Trophoblast cell (in vitro differentiated cells and primary cell): ENCODE data around the gene COX18. TPM values are rescaled to one million over a fixed set of nuclear protein-coding genes. Genes with fewer than 3 reads are reported as not detected.

Experiments used
- DNase-seq, 2 donors: peaks; one replicate each; pipeline ENCODE4 v3.0.0-alpha.2; 2016
- H2AFZ ChIP-seq: 2 replicates; pipeline ENCODE4 v1.6.1; 2013; ENCODE audit warnings: low read length, moderate library complexity, mild to moderate bottlenecking; ENCODE audit not compliant: insufficient read depth, poor library complexity
- H2AK5ac ChIP-seq: 2 replicates; pipeline ENCODE4 v1.6.1; 2013; ENCODE audit warnings: mild to moderate bottlenecking, low read length
- H2BK120ac ChIP-seq: 2 replicates; pipeline ENCODE4 v1.6.1; 2013; ENCODE audit warnings: low read length, mild to moderate bottlenecking, moderate library complexity; ENCODE audit not compliant: insufficient read depth, poor library complexity
- H2BK12ac ChIP-seq: 2 replicates; pipeline ENCODE4 v1.6.1; 2013; ENCODE audit warnings: mild to moderate bottlenecking, low read length, moderate library complexity
- H2BK5ac ChIP-seq: 2 replicates; pipeline ENCODE4 v1.6.1; 2013; ENCODE audit warnings: low read length, low read depth, moderate library complexity, mild to moderate bottlenecking; ENCODE audit not compliant: poor library complexity
- H3K14ac ChIP-seq: 2 replicates; pipeline ENCODE4 v1.6.1; 2013; ENCODE audit warnings: mild to moderate bottlenecking, low read length
- H3K18ac ChIP-seq: 2 replicates; pipeline ENCODE4 v1.6.1; 2013; ENCODE audit warnings: mild to moderate bottlenecking, low read length
- H3K23ac ChIP-seq: 2 replicates; pipeline ENCODE4 v1.6.1; 2013; ENCODE audit warnings: low read length
- H3K27ac ChIP-seq: 2 replicates; pipeline ENCODE4 v1.5.1; 2013; ENCODE audit warnings: low read depth, mild to moderate bottlenecking, inconsistent platforms, low read length, moderate library complexity
- H3K27me3 ChIP-seq: 2 replicates; pipeline ENCODE4 v1.6.1; 2013; ENCODE audit warnings: inconsistent platforms, mild to moderate bottlenecking, low read length, moderate library complexity; ENCODE audit not compliant: insufficient read depth
- H3K36me3 ChIP-seq, 2 experiments: 1 replicate in 1 of 2; 2 replicates in 1 of 2; pipeline ENCODE4 v1.6.1; 2013; ENCODE audit warnings: low read length in 2 of 2, mild to moderate bottlenecking in 2 of 2, moderate library complexity in 1 of 2; ENCODE audit not compliant: insufficient read depth in 2 of 2, control insufficient read depth in 1 of 2
- H3K4ac ChIP-seq: 2 replicates; pipeline ENCODE4 v1.6.1; 2013; ENCODE audit warnings: low read depth, mild to moderate bottlenecking, low read length, moderate library complexity
- H3K4me1 ChIP-seq, 2 experiments: 1 replicate in 1 of 2; 2 replicates in 1 of 2; pipeline ENCODE4 v1.6.1; 2013; ENCODE audit warnings: low read length in 2 of 2, mild to moderate bottlenecking in 2 of 2, moderate library complexity in 1 of 2; ENCODE audit not compliant: insufficient read depth in 2 of 2, control insufficient read depth in 1 of 2
- H3K4me2 ChIP-seq: 2 replicates; pipeline ENCODE4 v1.6.1; 2013; ENCODE audit warnings: inconsistent platforms, mild to moderate bottlenecking, low read length, moderate library complexity
- H3K4me3 ChIP-seq: 2 replicates; pipeline ENCODE4 v1.5.1; 2013; ENCODE audit warnings: mild to moderate bottlenecking, low read depth, low read length, inconsistent platforms
- H3K79me1 ChIP-seq: one replicate; pipeline ENCODE4 v1.6.1; 2013; ENCODE audit warnings: low read length
- H3K79me2 ChIP-seq: 2 replicates; pipeline ENCODE4 v1.6.1; 2013; ENCODE audit warnings: low read length, mild to moderate bottlenecking; ENCODE audit not compliant: control insufficient read depth, insufficient read depth, poor library complexity
- H3K9ac ChIP-seq: 2 replicates; pipeline ENCODE4 v1.6.1; 2013; ENCODE audit warnings: mild to moderate bottlenecking, low read length
- H3K9me3 ChIP-seq: 2 replicates; pipeline ENCODE4 v1.6.1; 2013; ENCODE audit warnings: low read depth, mild to moderate bottlenecking, control low read depth, inconsistent platforms, low read length; ENCODE audit not compliant: insufficient read depth
- H4K12ac ChIP-seq: 2 replicates; pipeline ENCODE4 v1.6.1; 2013; ENCODE audit warnings: low read depth, mild to moderate bottlenecking, low read length, moderate library complexity
- H4K8ac ChIP-seq: 2 replicates; pipeline ENCODE4 v1.6.1; 2013; ENCODE audit warnings: low read depth, mild to moderate bottlenecking, low read length, moderate library complexity
- H4K91ac ChIP-seq: one replicate; pipeline ENCODE4 v1.6.1; 2013; ENCODE audit warnings: low read depth, mild to moderate bottlenecking, low read length, moderate library complexity
- WGBS: extraction: QIAGEN DNeasy Blood & Tissue Kit; methylation state at CpG from one replicate; pipeline ENCODE4 v1.1.7; 2013; ENCODE audit warnings: missing lambda C conversion rate; ENCODE audit not compliant: insufficient read length, insufficient coverage; ENCODE audit errors: extremely low coverage; 5-methylcytosine and 5-hydroxymethylcytosine counted together
- polyA plus RNA-seq: library from polyadenylated mRNA; stranded (reverse); fragments of 200-250 nt; gene quantifications from 2 replicates; pipeline ENCODE4 v1.2.3, GENCODE V29; 2013

COX18 gene
- 9.3 and 9.8 TPM in 2 replicates for polyA plus RNA-seq

DNA sequence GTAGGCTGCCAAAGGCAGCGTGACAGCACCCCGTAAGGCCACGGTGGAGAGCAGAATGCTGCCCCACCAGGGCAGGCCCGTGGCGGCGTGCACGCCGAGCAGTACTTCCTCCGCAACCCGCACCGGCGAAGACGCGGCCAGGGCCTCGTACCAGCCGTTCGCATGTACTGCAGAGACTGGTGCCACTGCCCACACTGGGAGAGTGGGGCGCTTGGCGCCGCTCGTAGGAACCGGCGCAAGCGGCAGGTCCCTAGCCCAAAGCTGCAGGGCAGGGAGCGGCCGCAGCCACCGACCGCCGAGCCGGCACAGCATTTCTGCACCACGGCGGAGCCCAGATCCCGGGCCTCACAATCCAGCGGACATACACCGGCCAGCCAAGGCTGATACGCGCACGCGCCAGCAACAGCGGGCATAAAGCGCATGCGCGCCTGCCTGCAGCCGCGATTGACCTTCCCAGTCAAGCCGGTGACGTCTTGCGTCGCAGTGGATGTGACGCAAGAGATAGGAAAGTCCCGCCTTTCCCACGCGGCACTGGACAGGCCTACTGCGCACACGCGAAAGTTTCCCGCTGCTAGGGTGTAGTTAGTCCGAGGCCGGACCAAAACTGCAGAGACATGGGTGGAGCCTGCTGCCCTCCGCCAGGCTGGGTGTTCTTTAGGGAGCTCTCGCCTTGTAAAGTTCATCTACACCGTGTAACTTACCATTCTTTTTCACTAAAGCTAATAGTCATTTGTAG, at the start of gene COX18:
Gene COX18 (minus strand): TSS at position 379 of the 736 bp plus-strand sequence. CDS start 67 bp downstream, at position 312.
- peak within 1 kb of the TSS; percentile 31 for H2AK5ac ChIP-seq
- peak within 1 kb of the TSS; percentile 72 for H4K8ac ChIP-seq
- peak within 1 kb of the TSS; percentile 82 for H3K4me2 ChIP-seq
- H3K9me3 ChIP-seq: no peaks in the 10 kb centered on the region
- no peaks in the 10 kb centered on the region for H3K27me3 ChIP-seq
- H3K4me1 ChIP-seq: no peaks in the 10 kb centered on the region
- no peak within 1 kb of the TSS for H2BK12ac ChIP-seq
- H3K79me2 ChIP-seq: peaks cover 4% of the 10 kb centered on the region
- peak within 1 kb of the TSS; percentile 92 for H3K27ac ChIP-seq
- H2BK120ac ChIP-seq: peak within 1 kb of the TSS; percentile 54
- peak within 1 kb of the TSS; percentile 74 for H2AFZ ChIP-seq
- H3K14ac ChIP-seq: peak within 1 kb of the TSS; percentile 68
- WGBS: no CpG with 5 or more reads among the region's 62 CpGs
- peak within 1 kb of the TSS; percentile 98 for H3K9ac ChIP-seq
- no peaks in the 10 kb centered on the region for H3K36me3 ChIP-seq
- peak within 1 kb of the TSS; percentile 74 for H3K18ac ChIP-seq
- H3K4me3 ChIP-seq: peak within 1 kb of the TSS; percentile 95
- H4K91ac ChIP-seq: peak within 1 kb of the TSS; percentile 46
- H3K79me1 ChIP-seq: peaks cover 4% of the 10 kb centered on the region
- H2BK5ac ChIP-seq: peak within 1 kb of the TSS; percentile 60
- H3K23ac ChIP-seq: peak within 1 kb of the TSS; percentile 50
- H4K12ac ChIP-seq: peak within 1 kb of the TSS; percentile 66
- H3K4ac ChIP-seq: peak within 1 kb of the TSS; percentile 35
- DNase-seq: peak; percentile 99 to 100

GRCh38 chr4:73109493-73109892, 40.0 kb upstream of the COX18 start:
- Histone ChIP-seq H3K27me3 (no peaks in the 10 kb centered on the region), H3K79me1 (no peaks in the 10 kb centered on the region), H2BK120ac (no peak overlapping the region), H3K9ac (no peak overlapping the region), H2BK12ac (no peak overlapping the region), H2AFZ (no peak overlapping the region), H2AK5ac (no peak overlapping the region), H3K23ac (no peak overlapping the region), H3K4me2 (no peak overlapping the region), H4K91ac (no peak overlapping the region), H3K18ac (no peak overlapping the region), H3K4ac (no peak overlapping the region), H4K8ac (no peak overlapping the region), H2BK5ac (no peak overlapping the region), H3K36me3 (peaks cover 5 to 8% of the 10 kb centered on the region in 2 experiments), H3K4me3 (no peak overlapping the region), H4K12ac (no peak overlapping the region), H3K79me2 (no peaks in the 10 kb centered on the region), H3K9me3 (no peaks in the 10 kb centered on the region), H3K14ac (no peak overlapping the region), H3K27ac (no peak overlapping the region), H3K4me1 (no peaks in the 10 kb centered on the region)
- whole genome bisulfite sequencing: no CpG with 5 or more reads among the region's 4 CpGs
- no peak for DNase-seq

- Histone ChIP-seq H3K4ac (no peak overlapping the region), H3K23ac (no peak overlapping the region), H3K9ac (no peak overlapping the region), H2BK12ac (no peak overlapping the region), H3K27me3 (no peaks in the 10 kb centered on the region), H3K4me1 (no peaks in the 10 kb centered on the region), H2BK120ac (no peak overlapping the region), H3K79me2 (no peaks in the 10 kb centered on the region), H3K18ac (no peak overlapping the region), H3K14ac (no peak overlapping the region), H3K9me3 (no peaks in the 10 kb centered on the region), H2AFZ (no peak overlapping the region), H3K27ac (no peak overlapping the region), H3K4me3 (no peak overlapping the region), H4K8ac (no peak overlapping the region), H2AK5ac (no peak overlapping the region), H2BK5ac (no peak overlapping the region), H3K4me2 (no peak overlapping the region), H4K12ac (no peak overlapping the region), H4K91ac (no peak overlapping the region), H3K36me3 (peaks cover 15 to 19% of the 10 kb centered on the region in 2 experiments), H3K79me1 (no peaks in the 10 kb centered on the region)
- no peak for DNase-seq
- 100% methylated on average over 1 of the region's 5 CpGs for WGBS
Observed at GRCh38 chr4:73104695-73105094, 35.2 kb upstream of the COX18 start.

DNA sequence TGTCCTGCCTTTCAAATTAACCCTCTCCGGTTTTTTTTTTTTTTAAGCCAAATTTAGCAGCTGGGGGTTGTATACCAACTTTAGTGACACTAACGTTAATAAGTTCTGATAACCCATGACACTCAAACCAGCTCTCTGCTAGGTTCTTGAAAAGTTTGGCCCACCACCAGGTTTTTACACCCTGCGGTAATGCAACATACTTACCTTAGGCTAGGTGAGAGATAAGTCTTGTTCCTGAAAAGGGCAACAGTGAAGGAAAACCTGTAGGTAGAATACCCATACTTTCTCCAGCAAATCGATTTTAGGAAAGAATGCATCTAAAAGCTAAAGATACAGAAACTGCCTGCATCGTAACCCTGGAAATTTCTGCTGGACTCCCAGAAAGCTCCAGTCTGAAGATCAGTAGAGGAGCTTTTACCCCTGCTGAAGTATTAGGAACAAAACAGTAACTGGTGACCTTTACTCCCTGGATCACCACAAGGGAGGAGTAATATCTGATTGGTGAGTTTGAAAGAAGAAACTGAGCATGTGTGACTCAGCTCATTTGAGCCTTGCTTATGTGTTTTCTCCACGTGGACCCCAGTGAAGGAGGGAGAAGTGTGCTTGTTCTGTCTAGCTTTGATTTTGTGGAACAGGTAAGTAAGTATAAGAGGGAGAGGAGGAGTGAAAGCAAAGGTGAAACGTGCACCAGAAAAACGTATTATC, 34.4 kb upstream of the COX18 start:
- no peaks in the 10 kb centered on the region for H3K9me3 ChIP-seq
- H2AFZ ChIP-seq: no peak overlapping the region
- H4K12ac ChIP-seq: no peak overlapping the region
- H3K27me3 ChIP-seq: no peaks in the 10 kb centered on the region
- no peak overlapping the region for H3K23ac ChIP-seq
- no peak overlapping the region for H3K4ac ChIP-seq
- no peak for DNase-seq
- no peak overlapping the region for H2AK5ac ChIP-seq
- no peak overlapping the region for H2BK120ac ChIP-seq
- no peaks in the 10 kb centered on the region for H3K79me1 ChIP-seq
- H3K18ac ChIP-seq: no peak overlapping the region
- H2BK12ac ChIP-seq: no peak overlapping the region
- no peak overlapping the region for H3K27ac ChIP-seq
- no peaks in the 10 kb centered on the region for H3K4me1 ChIP-seq
- peaks cover 22 to 24% of the 10 kb centered on the region in 2 experiments for H3K36me3 ChIP-seq
- H4K91ac ChIP-seq: no peak overlapping the region
- no peak overlapping the region for H2BK5ac ChIP-seq
- no peak overlapping the region for H3K4me3 ChIP-seq
- no peak overlapping the region for H3K14ac ChIP-seq
- no CpG with 5 or more reads among the region's 8 CpGs for WGBS
- H4K8ac ChIP-seq: no peak overlapping the region
- H3K79me2 ChIP-seq: no peaks in the 10 kb centered on the region
- no peak overlapping the region for H3K4me2 ChIP-seq
- no peak overlapping the region for H3K9ac ChIP-seq
